GM13976 (cell line): ENCODE data around the gene RDX.
"Not testable (repeated sequence)": the region's sequence is repeated elsewhere in the genome, so short reads cannot be mapped to it uniquely, and the experiment has no call there.

Experiments
- DNase-seq: peaks from one replicate; pipeline ENCODE4 v3.0.0; 2012; ENCODE audit warnings: low spot score
- in situ Hi-C: fragments of 300-500 bp; cut with MboI; formaldehyde crosslinking; loops from one replicate; pipeline ENCODE4 v1.12.0; 2022; ENCODE audit warnings: low sequenced_read_pairs, mixed read lengths, inconsistent platforms; ENCODE audit not compliant: unreplicated experiment
- TF ChIP-seq, protein P1 (sequence below): IDR thresholded peaks from 2 replicates; pipeline ENCODE4 v1.5.1; 2012; ENCODE audit warnings: borderline replicate concordance, mild to moderate bottlenecking; ENCODE audit not compliant: insufficient read depth; ENCODE audit errors: extremely low read depth, missing control alignments, control extremely low read depth

The RDX gene

DNA sequence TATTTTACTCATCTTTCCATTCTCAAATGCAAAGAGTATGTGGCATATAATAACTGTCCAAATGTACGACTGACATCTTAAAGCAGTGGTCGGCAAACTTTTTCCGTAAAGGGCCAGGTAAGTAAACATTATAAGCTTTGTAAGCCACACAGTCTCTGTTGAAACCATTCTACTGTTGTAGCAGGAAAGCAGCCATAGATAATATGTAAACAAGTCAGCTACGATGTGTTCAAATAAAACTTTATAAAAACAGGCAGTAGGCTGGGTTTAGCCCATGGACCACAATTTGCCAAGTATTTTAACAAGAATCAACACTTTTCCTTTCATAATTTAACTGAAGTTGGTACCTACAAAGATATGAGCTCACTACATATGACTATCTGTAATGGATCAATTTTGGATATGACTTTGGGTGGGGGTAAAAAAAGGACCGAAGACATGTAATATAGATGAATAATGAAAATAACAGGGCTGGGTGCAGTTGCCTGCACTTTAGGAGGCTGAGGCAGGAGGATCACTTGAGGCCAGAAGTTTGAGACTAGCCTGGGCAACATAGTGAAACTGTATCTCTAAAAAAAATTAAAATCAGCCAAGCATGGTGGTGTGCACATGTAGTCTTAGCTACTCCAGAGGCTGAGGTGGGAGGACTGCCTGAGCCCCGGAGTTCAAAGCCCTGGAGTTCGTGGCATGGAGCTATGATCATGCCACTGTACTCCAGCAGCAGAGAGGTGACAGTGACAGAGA, 5.7 kb downstream of the RDX start:
- in situ Hi-C loops: no loop called here
- TF ChIP-seq, protein P1, sequence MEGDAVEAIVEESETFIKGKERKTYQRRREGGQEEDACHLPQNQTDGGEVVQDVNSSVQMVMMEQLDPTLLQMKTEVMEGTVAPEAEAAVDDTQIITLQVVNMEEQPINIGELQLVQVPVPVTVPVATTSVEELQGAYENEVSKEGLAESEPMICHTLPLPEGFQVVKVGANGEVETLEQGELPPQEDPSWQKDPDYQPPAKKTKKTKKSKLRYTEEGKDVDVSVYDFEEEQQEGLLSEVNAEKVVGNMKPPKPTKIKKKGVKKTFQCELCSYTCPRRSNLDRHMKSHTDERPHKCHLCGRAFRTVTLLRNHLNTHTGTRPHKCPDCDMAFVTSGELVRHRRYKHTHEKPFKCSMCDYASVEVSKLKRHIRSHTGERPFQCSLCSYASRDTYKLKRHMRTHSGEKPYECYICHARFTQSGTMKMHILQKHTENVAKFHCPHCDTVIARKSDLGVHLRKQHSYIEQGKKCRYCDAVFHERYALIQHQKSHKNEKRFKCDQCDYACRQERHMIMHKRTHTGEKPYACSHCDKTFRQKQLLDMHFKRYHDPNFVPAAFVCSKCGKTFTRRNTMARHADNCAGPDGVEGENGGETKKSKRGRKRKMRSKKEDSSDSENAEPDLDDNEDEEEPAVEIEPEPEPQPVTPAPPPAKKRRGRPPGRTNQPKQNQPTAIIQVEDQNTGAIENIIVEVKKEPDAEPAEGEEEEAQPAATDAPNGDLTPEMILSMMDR: no peak
- no peak for DNase-seq

DNA sequence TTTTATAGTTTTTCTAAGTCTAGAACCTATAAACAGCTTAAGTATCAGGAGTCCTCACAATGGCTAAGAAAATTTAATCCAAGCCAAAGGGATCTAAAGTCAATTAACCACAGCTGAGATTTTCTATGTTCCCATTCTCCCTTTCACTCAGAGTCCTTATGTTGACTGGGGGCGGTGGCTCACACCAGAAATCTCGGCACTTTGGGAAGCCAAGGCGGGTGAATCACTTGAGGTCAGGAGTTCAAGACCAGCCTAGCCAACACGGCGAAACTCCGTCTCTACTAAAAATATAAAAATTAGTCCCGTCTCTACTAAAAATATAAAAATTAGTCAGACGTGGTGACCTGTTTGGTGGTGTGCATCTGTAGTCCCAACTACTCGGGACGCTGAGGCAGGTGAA, 6.9 kb downstream of the RDX start:
- in situ Hi-C loops: no loop called here
- TF ChIP-seq, protein P1: no peak
- no peak for DNase-seq

DNA sequence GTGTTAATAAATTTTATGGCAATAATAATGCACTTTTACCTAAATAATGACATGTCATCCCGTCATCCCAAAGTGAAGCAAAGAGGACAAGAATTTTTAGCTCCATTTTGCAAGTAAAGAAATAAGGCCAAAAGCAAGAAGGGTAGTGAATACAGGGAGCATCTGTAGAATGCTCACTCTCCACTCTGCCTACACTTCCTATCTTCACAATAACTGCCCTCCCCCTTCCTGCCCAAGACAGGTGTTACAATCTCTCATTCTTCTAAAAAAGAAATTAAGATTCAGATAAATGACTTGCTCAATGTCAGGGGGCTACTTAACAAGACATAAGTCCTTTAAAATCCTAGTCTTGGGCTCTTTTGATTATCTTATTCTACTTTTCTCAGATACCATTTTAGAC, 8.9 kb downstream of the RDX start:
- TF ChIP-seq, protein P1: no peak
- in situ Hi-C loops: no loop called here
- DNase-seq: no peak

DNA sequence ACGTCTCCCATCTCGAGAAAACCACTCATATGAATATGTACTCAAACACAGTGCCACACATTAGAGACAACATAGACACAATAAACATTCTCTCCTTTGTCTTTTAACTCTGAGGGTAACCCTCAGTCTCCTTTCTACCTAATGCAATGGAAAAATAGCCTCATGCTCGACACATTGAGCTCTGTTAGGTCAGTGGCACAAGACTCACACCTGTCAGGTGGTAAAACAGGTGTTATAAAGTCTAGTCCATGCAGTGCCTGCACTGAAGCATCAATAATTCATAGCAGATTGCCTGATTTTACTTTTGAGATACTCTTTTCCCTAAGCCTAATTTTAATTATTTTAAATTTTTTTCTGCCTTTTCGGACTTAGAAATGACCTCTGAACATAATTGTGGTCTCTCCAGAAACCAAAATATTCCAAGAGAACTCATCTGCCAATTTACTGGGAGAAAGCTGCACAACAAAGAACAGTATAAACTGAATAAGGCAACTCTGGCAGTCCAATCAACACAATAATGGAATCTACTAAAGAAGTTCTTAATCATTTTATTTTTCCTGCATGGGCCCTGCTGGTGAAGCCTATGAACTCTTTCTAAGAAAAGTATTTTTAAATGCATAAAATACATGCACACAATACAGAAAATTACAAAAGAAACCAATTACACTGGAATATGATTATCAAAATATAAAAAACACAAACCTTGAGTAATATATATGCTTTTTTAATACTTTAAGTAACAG, 9.9 kb downstream of the RDX start:
- DNase-seq: no peak
- in situ Hi-C loops: no loop called here
- TF ChIP-seq, protein P1: no peak

DNA sequence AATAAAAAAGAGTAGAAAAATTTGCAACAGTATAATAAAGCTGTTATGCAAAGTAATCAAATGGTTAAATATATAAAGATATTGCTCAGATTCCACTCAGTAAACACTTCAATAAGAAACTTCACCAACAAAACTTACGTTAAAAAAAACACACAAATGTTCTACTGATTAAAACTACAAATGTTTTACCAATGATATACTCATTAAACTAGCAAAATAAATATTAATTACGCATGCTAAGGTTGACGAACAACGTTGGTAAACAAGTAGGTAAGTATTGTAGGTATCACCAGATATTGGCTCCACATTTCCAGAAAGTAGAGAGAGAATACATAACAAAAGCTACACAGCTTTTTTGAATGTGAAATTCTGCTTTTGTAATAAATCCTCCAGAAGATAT, 12.6 kb downstream of the RDX start:
- TF ChIP-seq, protein P1: no peak
- in situ Hi-C loops: no loop called here
- no peak for DNase-seq

DNA sequence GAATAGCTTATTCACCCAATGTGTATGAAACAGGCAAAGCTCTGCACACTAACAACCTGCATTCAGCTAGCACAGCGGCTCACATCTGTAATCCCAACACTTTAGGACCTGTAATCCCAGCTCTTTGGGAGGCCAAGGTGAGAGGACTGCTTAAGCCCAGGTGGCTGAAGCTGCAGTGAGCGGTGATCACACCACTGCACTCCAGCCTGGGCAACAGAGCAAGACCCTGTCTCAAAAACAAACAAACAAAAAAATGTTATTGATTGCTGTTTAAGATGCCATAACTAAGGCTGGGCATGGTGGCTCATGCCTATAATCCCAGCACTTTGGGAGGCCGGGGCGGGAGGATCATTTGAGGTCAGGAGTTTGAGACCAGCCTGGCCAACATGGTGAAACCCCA, 15.8 kb downstream of the RDX start:
- DNase-seq, in situ Hi-C loops: not testable (repeated sequence)

DNA sequence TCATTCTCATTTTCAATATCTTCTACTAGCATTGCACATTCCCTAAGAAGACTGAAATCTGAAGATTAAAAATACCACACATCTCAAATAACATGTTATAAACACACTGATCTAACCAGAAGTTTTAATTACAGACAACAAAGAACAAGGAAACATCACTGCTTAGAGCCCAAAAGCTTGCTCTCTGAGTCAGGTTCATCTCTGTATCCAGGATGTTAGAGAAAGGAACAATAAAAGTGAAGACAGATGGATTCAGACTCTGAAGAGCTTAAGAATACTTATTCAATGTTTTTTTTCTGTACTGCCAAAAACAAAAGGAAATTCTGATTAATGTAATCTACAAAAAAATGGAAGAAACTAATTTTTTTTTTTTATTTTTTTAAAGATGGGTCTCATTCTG, 16.5 kb downstream of the RDX start:
- DNase-seq: no peak
- in situ Hi-C loops: no loop called here
- TF ChIP-seq, protein P1: no peak
